ENCODE results near the gene GRAMD4. TPM values are rescaled to one million over a fixed set of nuclear protein-coding genes. Genes with fewer than 3 reads are reported as not detected.

The GRAMD4 gene
- total RNA-seq, 4 donors from 2014 or later = 19.1 to 25.4 (median 19.5) TPM

DNA sequence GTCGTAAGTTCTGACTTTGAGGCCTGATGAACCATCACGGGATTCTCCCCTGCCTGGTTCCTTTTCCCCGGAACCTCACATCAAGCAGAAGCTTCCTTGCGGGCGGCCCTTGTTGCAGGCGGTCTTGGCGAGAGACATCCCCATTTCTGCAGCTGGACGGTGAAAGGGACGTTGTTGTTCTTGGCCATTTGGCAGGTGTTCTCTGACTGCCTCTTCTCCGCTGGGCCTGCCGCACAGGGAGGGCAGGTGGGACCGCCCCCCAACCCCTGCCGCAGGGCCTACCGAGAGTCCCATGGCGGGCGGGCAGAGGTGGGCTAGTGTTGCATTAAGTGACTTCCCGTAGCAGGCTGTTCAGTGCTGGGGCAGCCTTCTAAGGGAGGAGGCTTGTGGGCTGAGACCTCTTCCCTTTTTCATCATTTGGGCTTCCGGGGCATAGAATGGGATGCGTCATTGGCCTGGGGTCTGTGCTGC lies 26.9 kb upstream of the GRAMD4 start:
- TF ChIP-seq, protein P1, sequence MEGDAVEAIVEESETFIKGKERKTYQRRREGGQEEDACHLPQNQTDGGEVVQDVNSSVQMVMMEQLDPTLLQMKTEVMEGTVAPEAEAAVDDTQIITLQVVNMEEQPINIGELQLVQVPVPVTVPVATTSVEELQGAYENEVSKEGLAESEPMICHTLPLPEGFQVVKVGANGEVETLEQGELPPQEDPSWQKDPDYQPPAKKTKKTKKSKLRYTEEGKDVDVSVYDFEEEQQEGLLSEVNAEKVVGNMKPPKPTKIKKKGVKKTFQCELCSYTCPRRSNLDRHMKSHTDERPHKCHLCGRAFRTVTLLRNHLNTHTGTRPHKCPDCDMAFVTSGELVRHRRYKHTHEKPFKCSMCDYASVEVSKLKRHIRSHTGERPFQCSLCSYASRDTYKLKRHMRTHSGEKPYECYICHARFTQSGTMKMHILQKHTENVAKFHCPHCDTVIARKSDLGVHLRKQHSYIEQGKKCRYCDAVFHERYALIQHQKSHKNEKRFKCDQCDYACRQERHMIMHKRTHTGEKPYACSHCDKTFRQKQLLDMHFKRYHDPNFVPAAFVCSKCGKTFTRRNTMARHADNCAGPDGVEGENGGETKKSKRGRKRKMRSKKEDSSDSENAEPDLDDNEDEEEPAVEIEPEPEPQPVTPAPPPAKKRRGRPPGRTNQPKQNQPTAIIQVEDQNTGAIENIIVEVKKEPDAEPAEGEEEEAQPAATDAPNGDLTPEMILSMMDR (IDR thresholded peaks at IDR 0.05) = no peak
- ATAC-seq (ENCODE audit: low FRiP score) = no peak
- DNase-seq (ENCODE audit: low spot score) = no peak

DNA sequence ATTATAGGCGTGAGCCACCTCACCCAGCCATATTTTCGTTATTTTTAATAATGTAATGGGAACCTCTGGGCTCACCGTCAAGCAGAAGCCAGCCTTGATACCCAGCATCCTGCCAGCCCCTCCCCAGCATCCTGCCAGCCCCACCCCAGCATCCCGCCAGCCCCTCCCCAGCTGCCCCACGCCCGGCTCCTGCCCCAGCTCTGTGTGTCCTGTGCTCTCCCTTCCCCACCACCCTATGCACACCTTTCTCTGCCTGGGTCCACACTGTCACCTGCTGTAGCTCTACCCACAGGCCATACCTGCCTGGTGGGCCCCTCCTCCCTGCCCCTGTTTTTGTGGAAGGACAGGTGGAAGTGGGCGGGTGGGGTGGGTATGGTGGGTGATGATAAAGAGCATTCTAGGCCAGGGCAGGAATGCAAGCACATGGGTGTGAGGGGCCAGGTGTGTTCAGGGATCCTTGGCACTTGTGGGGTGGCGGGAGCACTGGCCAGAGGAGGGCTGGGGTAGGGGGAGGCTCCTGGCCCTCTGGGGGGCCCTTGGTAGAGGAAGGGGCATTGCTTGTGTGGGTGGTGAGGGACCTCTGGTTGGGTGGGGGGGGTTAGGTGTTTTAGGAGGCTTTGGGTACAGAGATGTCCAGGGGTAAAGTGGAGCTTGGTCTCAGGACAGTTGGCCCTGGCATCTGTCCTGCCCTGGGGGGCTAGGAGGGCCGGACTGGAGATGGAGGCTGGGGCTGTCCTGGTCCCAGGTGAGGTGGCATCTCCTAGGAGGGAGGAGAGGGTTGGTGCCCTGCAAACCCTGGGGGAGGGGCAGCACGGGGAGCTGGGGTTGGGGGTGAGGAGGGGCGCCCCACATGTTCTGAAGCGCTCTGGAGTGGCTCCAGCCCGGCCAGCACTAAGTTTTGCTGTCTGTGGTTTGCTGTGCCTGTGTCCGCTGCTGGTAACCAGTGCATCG lies 25.9 kb upstream of the GRAMD4 start:
- ATAC-seq (ENCODE audit: low FRiP score) = no peak
- TF ChIP-seq, protein P1 (IDR thresholded peaks at IDR 0.05) = no peak
- DNase-seq (ENCODE audit: low spot score) = no peak

DNA sequence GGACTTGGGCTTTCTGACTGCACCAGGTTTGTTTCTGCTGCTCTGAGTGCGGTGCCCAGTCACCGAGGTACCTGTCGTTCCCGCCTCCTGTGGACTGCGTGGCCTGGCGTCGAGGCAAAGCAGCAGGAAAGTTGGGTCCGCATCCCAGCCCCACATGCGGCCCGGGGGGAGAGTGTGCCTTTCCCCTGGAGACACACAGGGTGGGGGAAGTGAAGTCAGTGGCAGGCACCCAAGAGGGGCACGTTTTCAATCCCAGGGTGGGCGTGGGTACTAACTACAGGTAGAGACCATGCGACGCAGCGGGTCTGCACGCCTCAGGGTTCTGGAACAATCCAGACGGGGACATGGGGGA lies 25.3 kb upstream of the GRAMD4 start:
- TF ChIP-seq, protein P1 (IDR thresholded peaks at IDR 0.05) = no peak
- DNase-seq (ENCODE audit: low spot score) (no peak), ATAC-seq (ENCODE audit: low FRiP score) (no peak)

DNA sequence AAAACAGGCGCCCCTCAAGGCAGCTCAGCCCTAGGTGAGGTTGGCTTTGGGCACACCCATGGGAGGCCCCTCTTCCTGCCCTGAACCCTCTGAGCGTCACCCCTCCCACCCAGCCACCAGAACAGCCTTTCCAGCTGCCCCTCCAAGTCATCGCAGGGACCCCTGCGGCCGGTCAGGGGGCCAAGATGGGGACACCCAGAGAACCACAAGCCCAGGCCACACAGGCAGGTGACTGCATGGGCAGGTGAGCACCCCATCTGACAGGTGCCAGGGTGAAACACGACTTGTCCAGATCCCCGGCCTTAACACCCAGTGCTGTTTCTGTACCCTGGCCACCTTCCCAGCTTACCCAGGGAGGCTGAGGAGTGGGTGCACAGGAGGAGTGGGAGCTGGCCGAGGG lies 24.6 kb upstream of the GRAMD4 start:
- no peak for DNase-seq (ENCODE audit: low spot score)
- ATAC-seq (ENCODE audit: low FRiP score) = no peak
- TF ChIP-seq, protein P1 (IDR thresholded peaks at IDR 0.05) = no peak

DNA sequence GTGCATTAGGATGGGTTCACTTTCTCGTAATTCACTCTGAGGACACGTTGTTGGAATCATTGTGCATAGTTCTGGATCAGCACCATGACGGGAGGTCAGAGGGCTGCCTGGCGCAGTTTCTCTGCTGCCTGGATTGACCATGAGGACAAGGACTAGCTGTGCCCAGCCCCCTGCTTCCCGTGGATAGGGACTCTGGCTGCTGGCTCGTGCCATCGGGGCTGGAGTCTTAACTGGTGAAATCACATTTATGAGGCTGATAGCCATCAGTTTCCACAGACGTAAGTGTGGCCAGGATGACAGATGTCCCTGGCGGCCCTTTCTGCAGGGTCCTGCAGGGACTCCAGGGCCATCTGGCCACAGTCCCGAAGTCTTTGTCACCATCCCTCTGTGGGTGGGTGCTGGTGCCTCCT lies 24.1 kb upstream of the GRAMD4 start:
- TF ChIP-seq, protein P1 (IDR thresholded peaks at IDR 0.05) = no peak
- DNase-seq (ENCODE audit: low spot score) (no peak), ATAC-seq (ENCODE audit: low FRiP score) (peak; percentile 16)

DNA sequence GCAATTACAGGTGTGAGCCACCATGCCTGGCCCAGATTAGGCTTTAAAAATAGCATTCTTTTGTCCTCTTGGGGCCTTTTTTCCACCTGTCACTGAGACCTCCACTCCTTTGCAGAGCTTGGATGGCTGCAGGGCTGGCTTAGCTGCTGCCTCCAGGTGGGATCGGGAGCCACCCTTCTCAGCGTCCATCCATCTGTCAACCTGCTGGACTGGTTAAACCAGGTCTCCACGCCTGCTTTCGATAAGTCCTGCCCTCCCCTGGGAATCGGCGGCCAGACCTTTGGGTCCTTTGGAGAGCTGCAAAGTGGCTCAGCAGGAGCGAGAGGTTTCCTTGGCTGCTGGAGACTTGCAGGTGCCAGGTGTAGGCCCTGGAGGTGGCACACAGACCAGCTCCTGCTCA lies 23.4 kb upstream of the GRAMD4 start:
- no peak for ATAC-seq (ENCODE audit: low FRiP score)
- TF ChIP-seq, protein P1 (IDR thresholded peaks at IDR 0.05) = no peak
- no peak for DNase-seq (ENCODE audit: low spot score)

DNA sequence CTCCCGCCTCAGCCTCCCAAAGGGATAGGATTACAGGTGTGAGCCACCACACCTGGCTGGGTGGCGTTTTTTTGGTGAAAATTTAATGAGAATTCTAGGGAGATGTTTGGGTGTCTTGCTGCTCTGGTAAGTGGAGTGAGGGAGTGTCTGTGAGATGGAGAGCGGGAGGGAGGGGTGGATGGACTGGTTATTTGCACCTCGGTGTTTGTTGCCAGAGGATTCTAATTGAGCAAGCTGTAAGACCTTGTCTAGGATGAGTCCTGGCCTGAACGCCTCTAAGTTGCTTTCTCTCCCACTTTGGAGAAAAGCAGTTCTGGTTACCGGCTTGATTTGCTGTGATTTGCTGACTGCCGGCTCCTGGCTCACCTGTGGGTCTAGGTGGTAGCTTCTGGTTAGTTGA lies 22.0 kb upstream of the GRAMD4 start:
- ATAC-seq (ENCODE audit: low FRiP score) (no peak), DNase-seq (ENCODE audit: low spot score) (no peak)
- TF ChIP-seq, protein P1 (IDR thresholded peaks at IDR 0.05) = no peak
